WTC11 (cell line): ENCODE measurements around the gene CTXND2. TPM values are rescaled to one million over a fixed set of nuclear protein-coding genes. Genes with fewer than 3 reads are reported as not detected.

Source experiments
- ATAC-seq: fragments of 200-7000 bp; cut with Tn5 transposase; 2 replicates; pipeline ENCODE4 v1.10.0; 2021; ENCODE audit warnings: mild to moderate bottlenecking, moderate library complexity
- CTCF ChIA-PET: fragments of 300-600 bp; sonication (Branson Sonifier 250); formaldehyde crosslinking; loops from one replicate; lab custom pipeline; 2021; ENCODE audit warnings: antibody characterized with exemption; lab: Charles Lee
- POLR2A ChIA-PET: fragments of 350-600 bp; sonication (Branson Sonifier 250); formaldehyde crosslinking; loops from one replicate; lab custom pipeline; 2021; ENCODE audit warnings: antibody characterized with exemption; lab: Charles Lee
- DNase-seq: peaks from one replicate; pipeline ENCODE4 v3.0.0; 2021; ENCODE audit warnings: low spot score
- H3K27ac Mint-ChIP-seq: 2 replicates; pipeline ENCODE4 v1.8.0; 2021; ENCODE audit warnings: mixed read lengths
- H3K27me3 Mint-ChIP-seq: 2 replicates; pipeline ENCODE4 v1.8.0; 2021; ENCODE audit warnings: low read depth, mild to moderate bottlenecking, moderate library complexity, mixed read lengths
- H3K36me3 Mint-ChIP-seq: 2 replicates; pipeline ENCODE4 v1.8.0; 2021; ENCODE audit warnings: mixed read lengths
- H3K4me1 Mint-ChIP-seq: 2 replicates; pipeline ENCODE4 v1.8.0; 2022; ENCODE audit warnings: mixed read lengths
- H3K4me3 Mint-ChIP-seq: 2 replicates; pipeline ENCODE4 v1.8.0; 2021; ENCODE audit warnings: mild to moderate bottlenecking, moderate library complexity, mixed read lengths
- H3K9me3 Mint-ChIP-seq: 2 replicates; pipeline ENCODE4 v1.8.0; 2021; ENCODE audit warnings: mixed read lengths
- CREM ChIP-seq: sonication (generic); formaldehyde crosslinking; IDR thresholded peaks from 2 replicates; pipeline ENCODE4 v1.8.1; 2022; ENCODE audit warnings: mild to moderate bottlenecking, missing genetic modification reagents, moderate library complexity
- GRHL2 ChIP-seq: fragments of 250-450 bp; sonication (Bioruptor Pico); IDR thresholded peaks from 2 replicates; pipeline ENCODE4 v1.8.0; 2022; ENCODE audit warnings: mild to moderate bottlenecking, moderate library complexity; ENCODE audit not compliant: insufficient replicate concordance, severe bottlenecking
- GTF2I ChIP-seq: fragments of 250-450 bp; sonication (Bioruptor Pico); conservative IDR thresholded peaks from 2 replicates; pipeline ENCODE4 v1.4.0; 2021; ENCODE audit warnings: mild to moderate bottlenecking
- JAZF1 ChIP-seq: fragments of 250-450 bp; sonication (Bioruptor Pico); IDR thresholded peaks from 2 replicates; pipeline ENCODE4 v1.9.0; 2021; ENCODE audit warnings: moderate library complexity, mild to moderate bottlenecking, inconsistent platforms
- NFATC4 ChIP-seq: fragments of 250-450 bp; sonication (Bioruptor Pico); IDR thresholded peaks from 2 replicates; pipeline ENCODE4 v1.9.0; 2021; ENCODE audit warnings: mild to moderate bottlenecking
- NFE2L1 ChIP-seq: sonication (generic); formaldehyde crosslinking; IDR thresholded peaks from 2 replicates; pipeline ENCODE4 v1.8.1; 2023; ENCODE audit warnings: missing genetic modification reagents
- NR1H2 ChIP-seq: sonication (generic); formaldehyde crosslinking; IDR thresholded peaks from 2 replicates; pipeline ENCODE4 v1.9.0; 2021; ENCODE audit warnings: mild to moderate bottlenecking, moderate library complexity, missing genetic modification reagents
- OVOL2 ChIP-seq: fragments of 250-450 bp; sonication (Bioruptor Pico); IDR thresholded peaks from 2 replicates; pipeline ENCODE4 v1.9.0; 2021; ENCODE audit warnings: mild to moderate bottlenecking, borderline replicate concordance
- ZNF396 ChIP-seq: fragments of 250-450 bp; sonication (Bioruptor Pico); IDR thresholded peaks from 2 replicates; pipeline ENCODE4 v1.8.0; 2021; ENCODE audit warnings: mild to moderate bottlenecking, moderate library complexity, borderline replicate concordance
- total RNA-seq: library from RNA; stranded (reverse); gene quantifications from 3 replicates; pipeline ENCODE4 v1.2.3, GENCODE V29; 2021
- TF ChIP-seq, protein P1 (sequence below): sonication (generic); formaldehyde crosslinking; IDR thresholded peaks from 2 replicates; pipeline ENCODE4 v1.8.1; 2022; ENCODE audit warnings: mild to moderate bottlenecking, moderate library complexity, missing genetic modification reagents
- TF ChIP-seq, protein P2 (sequence below): sonication (generic); formaldehyde crosslinking; IDR thresholded peaks from 2 replicates; pipeline ENCODE4 v1.8.0; 2022; ENCODE audit warnings: missing genetic modification reagents
- TF ChIP-seq, protein P3 (sequence below): sonication (generic); formaldehyde crosslinking; IDR thresholded peaks from 2 replicates; pipeline ENCODE4 v1.8.1; 2023; ENCODE audit warnings: mild to moderate bottlenecking, missing genetic modification reagents
- TF ChIP-seq, protein P4 (sequence below): sonication (generic); formaldehyde crosslinking; IDR thresholded peaks from 2 replicates; pipeline ENCODE4 v1.8.0; 2022; ENCODE audit warnings: mild to moderate bottlenecking, missing genetic modification reagents
- TF ChIP-seq, protein P5 (sequence below): sonication (generic); formaldehyde crosslinking; IDR thresholded peaks from 2 replicates; pipeline ENCODE4 v1.8.1; 2022; ENCODE audit warnings: low read depth, missing genetic modification reagents, borderline replicate concordance
- TF ChIP-seq, protein P6 (sequence below): sonication (generic); formaldehyde crosslinking; IDR thresholded peaks from 2 replicates; pipeline ENCODE4 v1.8.0; 2022; ENCODE audit warnings: mild to moderate bottlenecking, missing genetic modification reagents
- TF ChIP-seq, protein P7 (sequence below): fragments of 250-450 bp; sonication (Bioruptor Pico); conservative IDR thresholded peaks from 2 replicates; pipeline ENCODE4 v1.9.0; 2021; ENCODE audit warnings: mild to moderate bottlenecking
- TF ChIP-seq, protein P8 (sequence below): fragments of 250-450 bp; sonication (Bioruptor Pico); IDR thresholded peaks from 2 replicates; pipeline ENCODE4 v1.9.0; 2021; ENCODE audit warnings: moderate library complexity, mild to moderate bottlenecking, inconsistent platforms, borderline replicate concordance

Gene CTXND2
- total RNA-seq, 1 experiment from 2014 or later: not detected

DNA sequence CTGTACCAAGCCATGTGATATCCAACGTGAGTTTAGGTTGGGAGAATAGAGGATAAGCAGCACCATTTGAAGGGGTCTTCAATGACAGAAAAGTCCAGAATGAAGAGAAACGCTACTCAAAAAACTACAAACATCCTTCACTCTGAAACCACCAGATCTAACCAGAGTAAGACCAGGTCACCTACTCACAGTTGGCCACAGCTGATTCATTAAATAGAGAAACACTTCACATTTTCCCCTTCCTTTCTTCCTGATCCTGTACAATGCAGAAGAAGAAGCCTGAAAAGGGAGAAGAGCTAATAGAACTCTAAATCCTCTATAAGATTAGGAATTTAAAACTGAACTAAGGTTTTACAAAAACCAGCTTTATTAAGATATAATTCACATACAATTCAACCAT, 19.9 kb downstream of the CTXND2 start:
- H3K27me3 Mint-ChIP-seq: no peaks in the 10 kb centered on the region
- DNase-seq: no peak
- CTCF ChIA-PET: interaction anchor here (1.6 kb wide), 1 partner anchor 16 kb away, joined by 5 read pairs; no protein-coding TSS in a partner anchor
- H3K36me3 Mint-ChIP-seq: peaks cover 3% of the 10 kb centered on the region; the same call in 1 of the 2 replicates
- H3K27ac Mint-ChIP-seq: no peak overlapping the region
- H3K9me3 Mint-ChIP-seq: peaks cover 10% of the 10 kb centered on the region
- no peaks in the 10 kb centered on the region for H3K4me1 Mint-ChIP-seq
- no peak for ATAC-seq
- no peak overlapping the region for H3K4me3 Mint-ChIP-seq
- TF ChIP-seq, protein P1, sequence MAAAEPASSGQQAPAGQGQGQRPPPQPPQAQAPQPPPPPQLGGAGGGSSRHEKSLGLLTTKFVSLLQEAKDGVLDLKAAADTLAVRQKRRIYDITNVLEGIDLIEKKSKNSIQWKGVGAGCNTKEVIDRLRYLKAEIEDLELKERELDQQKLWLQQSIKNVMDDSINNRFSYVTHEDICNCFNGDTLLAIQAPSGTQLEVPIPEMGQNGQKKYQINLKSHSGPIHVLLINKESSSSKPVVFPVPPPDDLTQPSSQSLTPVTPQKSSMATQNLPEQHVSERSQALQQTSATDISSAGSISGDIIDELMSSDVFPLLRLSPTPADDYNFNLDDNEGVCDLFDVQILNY (CRISPR knock-in tag): no peak
- POLR2A ChIA-PET: no interaction called here

DNA sequence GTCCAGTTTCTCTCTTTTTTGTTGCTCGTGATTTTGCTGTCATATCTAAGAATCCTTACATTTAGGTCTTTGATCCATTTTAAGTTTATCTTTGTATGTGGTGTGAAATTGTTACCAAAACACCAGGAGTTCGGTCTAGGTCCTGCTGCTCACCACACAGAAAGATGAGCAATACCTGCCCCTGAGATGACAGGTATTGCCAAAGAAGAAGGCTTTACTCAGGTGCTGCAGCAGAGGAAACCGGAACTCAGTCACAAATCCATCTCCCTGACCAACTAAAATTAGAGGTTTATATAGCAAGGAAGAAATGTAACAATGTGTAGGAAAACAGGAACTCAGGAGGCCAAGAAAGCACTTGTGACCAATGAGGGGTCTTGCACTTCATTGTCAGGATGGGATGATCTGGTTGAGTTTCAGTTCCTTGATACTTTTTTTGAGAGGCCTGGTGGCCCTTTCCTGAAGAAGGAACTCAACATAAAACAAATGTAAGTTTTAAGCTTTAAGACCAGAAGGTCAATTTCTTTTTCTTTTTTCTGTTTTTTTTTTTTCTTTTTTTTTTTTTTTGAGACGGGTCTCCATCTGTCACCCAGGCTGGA, 22.7 kb downstream of the CTXND2 start:
- ChIA-PET POLR2A (interaction anchor here (0.6 kb wide), 1 partner anchor 349 kb away, joined by 4 read pairs; no protein-coding TSS in a partner anchor), CTCF (interaction anchor here (0.6 to 1.6 kb wide), 2 partner anchors 13 to 23 kb away, joined by 3 read pairs; partner anchors contain the start of gene CTXND2)
- DNase-seq: no peak
- H3K4me3 Mint-ChIP-seq: no peak overlapping the region
- ATAC-seq: no peak
- H3K9me3 Mint-ChIP-seq: peaks cover 10% of the 10 kb centered on the region
- H3K4me1 Mint-ChIP-seq: peaks cover 14% of the 10 kb centered on the region
- H3K36me3 Mint-ChIP-seq: peaks cover 3% of the 10 kb centered on the region; the same call in 1 of the 2 replicates
- no peaks in the 10 kb centered on the region for H3K27me3 Mint-ChIP-seq
- no peak overlapping the region; the same call in 1 of the 2 replicates for H3K27ac Mint-ChIP-seq
- no peak for TF ChIP-seq ZNF396
- no peak for TF ChIP-seq GTF2I
- TF ChIP-seq, protein P2, sequence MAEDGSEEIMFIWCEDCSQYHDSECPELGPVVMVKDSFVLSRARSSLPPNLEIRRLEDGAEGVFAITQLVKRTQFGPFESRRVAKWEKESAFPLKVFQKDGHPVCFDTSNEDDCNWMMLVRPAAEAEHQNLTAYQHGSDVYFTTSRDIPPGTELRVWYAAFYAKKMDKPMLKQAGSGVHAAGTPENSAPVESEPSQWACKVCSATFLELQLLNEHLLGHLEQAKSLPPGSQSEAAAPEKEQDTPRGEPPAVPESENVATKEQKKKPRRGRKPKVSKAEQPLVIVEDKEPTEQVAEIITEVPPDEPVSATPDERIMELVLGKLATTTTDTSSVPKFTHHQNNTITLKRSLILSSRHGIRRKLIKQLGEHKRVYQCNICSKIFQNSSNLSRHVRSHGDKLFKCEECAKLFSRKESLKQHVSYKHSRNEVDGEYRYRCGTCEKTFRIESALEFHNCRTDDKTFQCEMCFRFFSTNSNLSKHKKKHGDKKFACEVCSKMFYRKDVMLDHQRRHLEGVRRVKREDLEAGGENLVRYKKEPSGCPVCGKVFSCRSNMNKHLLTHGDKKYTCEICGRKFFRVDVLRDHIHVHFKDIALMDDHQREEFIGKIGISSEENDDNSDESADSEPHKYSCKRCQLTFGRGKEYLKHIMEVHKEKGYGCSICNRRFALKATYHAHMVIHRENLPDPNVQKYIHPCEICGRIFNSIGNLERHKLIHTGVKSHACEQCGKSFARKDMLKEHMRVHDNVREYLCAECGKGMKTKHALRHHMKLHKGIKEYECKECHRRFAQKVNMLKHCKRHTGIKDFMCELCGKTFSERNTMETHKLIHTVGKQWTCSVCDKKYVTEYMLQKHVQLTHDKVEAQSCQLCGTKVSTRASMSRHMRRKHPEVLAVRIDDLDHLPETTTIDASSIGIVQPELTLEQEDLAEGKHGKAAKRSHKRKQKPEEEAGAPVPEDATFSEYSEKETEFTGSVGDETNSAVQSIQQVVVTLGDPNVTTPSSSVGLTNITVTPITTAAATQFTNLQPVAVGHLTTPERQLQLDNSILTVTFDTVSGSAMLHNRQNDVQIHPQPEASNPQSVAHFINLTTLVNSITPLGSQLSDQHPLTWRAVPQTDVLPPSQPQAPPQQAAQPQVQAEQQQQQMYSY (CRISPR knock-in tag): no peak
- TF ChIP-seq JAZF1 (CRISPR knock-in tag): no peak
- TF ChIP-seq NFATC4: no peak
- TF ChIP-seq, protein P3, sequence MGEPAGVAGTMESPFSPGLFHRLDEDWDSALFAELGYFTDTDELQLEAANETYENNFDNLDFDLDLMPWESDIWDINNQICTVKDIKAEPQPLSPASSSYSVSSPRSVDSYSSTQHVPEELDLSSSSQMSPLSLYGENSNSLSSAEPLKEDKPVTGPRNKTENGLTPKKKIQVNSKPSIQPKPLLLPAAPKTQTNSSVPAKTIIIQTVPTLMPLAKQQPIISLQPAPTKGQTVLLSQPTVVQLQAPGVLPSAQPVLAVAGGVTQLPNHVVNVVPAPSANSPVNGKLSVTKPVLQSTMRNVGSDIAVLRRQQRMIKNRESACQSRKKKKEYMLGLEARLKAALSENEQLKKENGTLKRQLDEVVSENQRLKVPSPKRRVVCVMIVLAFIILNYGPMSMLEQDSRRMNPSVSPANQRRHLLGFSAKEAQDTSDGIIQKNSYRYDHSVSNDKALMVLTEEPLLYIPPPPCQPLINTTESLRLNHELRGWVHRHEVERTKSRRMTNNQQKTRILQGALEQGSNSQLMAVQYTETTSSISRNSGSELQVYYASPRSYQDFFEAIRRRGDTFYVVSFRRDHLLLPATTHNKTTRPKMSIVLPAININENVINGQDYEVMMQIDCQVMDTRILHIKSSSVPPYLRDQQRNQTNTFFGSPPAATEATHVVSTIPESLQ (CRISPR knock-in tag): no peak
- TF ChIP-seq, protein P4, sequence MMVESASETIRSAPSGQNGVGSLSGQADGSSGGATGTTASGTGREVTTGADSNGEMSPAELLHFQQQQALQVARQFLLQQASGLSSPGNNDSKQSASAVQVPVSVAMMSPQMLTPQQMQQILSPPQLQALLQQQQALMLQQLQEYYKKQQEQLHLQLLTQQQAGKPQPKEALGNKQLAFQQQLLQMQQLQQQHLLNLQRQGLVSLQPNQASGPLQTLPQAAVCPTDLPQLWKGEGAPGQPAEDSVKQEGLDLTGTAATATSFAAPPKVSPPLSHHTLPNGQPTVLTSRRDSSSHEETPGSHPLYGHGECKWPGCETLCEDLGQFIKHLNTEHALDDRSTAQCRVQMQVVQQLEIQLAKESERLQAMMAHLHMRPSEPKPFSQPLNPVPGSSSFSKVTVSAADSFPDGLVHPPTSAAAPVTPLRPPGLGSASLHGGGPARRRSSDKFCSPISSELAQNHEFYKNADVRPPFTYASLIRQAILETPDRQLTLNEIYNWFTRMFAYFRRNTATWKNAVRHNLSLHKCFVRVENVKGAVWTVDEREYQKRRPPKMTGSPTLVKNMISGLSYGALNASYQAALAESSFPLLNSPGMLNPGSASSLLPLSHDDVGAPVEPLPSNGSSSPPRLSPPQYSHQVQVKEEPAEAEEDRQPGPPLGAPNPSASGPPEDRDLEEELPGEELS (CRISPR knock-in tag): no peak
- no peak for TF ChIP-seq OVOL2 (CRISPR knock-in tag)
- TF ChIP-seq GRHL2 (CRISPR knock-in tag): no peak
- TF ChIP-seq, protein P5, sequence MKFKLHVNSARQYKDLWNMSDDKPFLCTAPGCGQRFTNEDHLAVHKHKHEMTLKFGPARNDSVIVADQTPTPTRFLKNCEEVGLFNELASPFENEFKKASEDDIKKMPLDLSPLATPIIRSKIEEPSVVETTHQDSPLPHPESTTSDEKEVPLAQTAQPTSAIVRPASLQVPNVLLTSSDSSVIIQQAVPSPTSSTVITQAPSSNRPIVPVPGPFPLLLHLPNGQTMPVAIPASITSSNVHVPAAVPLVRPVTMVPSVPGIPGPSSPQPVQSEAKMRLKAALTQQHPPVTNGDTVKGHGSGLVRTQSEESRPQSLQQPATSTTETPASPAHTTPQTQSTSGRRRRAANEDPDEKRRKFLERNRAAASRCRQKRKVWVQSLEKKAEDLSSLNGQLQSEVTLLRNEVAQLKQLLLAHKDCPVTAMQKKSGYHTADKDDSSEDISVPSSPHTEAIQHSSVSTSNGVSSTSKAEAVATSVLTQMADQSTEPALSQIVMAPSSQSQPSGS (CRISPR knock-in tag): no peak
- TF ChIP-seq, protein P6, sequence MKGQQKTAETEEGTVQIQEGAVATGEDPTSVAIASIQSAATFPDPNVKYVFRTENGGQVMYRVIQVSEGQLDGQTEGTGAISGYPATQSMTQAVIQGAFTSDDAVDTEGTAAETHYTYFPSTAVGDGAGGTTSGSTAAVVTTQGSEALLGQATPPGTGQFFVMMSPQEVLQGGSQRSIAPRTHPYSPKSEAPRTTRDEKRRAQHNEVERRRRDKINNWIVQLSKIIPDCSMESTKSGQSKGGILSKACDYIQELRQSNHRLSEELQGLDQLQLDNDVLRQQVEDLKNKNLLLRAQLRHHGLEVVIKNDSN: no peak
- TF ChIP-seq CREM (CRISPR knock-in tag): no peak
- TF ChIP-seq, protein P7, sequence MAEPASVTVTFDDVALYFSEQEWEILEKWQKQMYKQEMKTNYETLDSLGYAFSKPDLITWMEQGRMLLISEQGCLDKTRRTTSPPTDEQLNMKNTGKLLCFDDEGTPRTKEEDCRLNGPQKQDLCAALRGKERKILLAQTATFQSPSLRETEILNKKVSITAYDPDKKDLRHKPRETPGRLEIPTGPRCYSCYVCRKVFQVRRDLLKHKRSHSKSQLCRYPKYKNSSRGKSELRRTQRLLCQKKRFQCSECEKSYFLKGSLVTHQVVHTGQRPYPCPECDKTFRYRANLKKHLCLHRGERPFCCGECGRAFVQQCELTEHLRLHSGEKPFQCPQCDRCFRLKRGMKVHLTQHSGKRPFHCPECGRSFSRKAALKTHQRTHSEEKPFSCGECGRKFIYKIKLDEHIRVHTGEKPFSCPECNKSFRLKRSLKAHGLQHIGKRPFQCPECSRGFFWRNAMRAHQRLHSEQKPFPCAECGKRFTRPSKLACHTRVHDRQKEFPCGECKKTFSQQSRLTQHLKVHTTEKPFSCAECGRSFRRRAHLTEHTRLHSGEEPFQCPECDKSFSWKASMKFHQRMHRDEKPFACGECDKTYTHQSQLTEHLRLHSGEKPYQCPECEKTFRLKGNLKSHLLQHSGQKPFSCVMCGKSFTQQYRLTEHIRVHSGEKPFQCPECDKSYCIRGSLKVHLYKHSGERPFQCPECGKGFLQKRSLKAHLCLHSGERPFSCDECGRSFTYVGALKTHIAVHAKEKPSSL: no peak
- no peak for TF ChIP-seq NFE2L1
- TF ChIP-seq, protein P8, sequence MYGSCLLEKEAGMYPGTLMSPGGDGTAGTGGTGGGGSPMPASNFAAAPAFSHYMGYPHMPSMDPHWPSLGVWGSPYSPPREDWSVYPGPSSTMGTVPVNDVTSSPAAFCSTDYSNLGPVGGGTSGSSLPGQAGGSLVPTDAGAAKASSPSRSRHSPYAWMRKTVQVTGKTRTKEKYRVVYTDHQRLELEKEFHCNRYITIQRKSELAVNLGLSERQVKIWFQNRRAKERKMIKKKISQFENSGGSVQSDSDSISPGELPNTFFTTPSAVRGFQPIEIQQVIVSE: no peak
- TF ChIP-seq NR1H2 (CRISPR knock-in tag): no peak
